K562 (cell line): ENCODE measurements around the gene MEIS2. TPM values are rescaled to one million over a fixed set of nuclear protein-coding genes. Genes with fewer than 3 reads are reported as not detected.

ENCODE experiments used
- ATAC-seq: fragments of 200-7000 bp; cut with Tn5 transposase; 3 replicates; pipeline ENCODE4 v1.9.1; 2020; ENCODE audit warnings: moderate library complexity
- BruUV-seq: library from RNA; stranded (reverse); fragments of 400-500 nt; replicated peaks from 2 replicates; lab custom pipeline; 2021; lab: Mats Ljungman, UMichigan
- CTCF ChIA-PET: fragments of 300-600 bp; formaldehyde crosslinking; extraction: SDS; loops from one replicate; lab custom pipeline; 2021; ENCODE audit warnings: low intra/inter-chr PET ratio; lab: Yijun Ruan, JAX
- POLR2A ChIA-PET: fragments of 300-600, 350-650 bp; sonication (Branson Sonifier 250); formaldehyde crosslinking; extraction: SDS; loops from one replicate; lab custom pipeline; 2021; ENCODE audit warnings: antibody characterized with exemption, inconsistent platforms; lab: Yijun Ruan, JAX
- DNase-seq, 4 experiments: peaks; one replicate each; pipeline versions ENCODE4 v3.0.0 to v3.0.0-alpha.2; 2011 to 2018; ENCODE audit warnings: low spot score in 3 of 4, mixed read lengths in 3 of 4; ENCODE audit errors: extremely low read depth in 1 of 4
- FAIRE-seq: peaks from 2 replicates; lab custom pipeline; 2011; peaks lifted over from hg19 to GRCh38; lab: Jason Lieb, UNC
- H2AFZ ChIP-seq: 2 replicates; pipeline ENCODE4 v1.6.0; 2011; ENCODE audit warnings: low read depth, low read length, control low read depth, inconsistent platforms
- H3K27ac ChIP-seq: fragments of 200-600 bp; 3 replicates; pipeline ENCODE4 v1.8.0; 2011; ENCODE audit warnings: low read depth, mild to moderate bottlenecking, control low read depth, inconsistent platforms, low read length, moderate library complexity, mixed read lengths; ENCODE audit errors: extremely low read depth
- H3K27me3 ChIP-seq, 2 experiments: fragments of 300-600 bp in 1 of 2; 2 replicates in 1 of 2; 3 replicates in 1 of 2; pipeline versions ENCODE4 v1.6.0 to v1.8.0; 2011; ENCODE audit warnings: inconsistent platforms in 2 of 2, low read length in 2 of 2, mild to moderate bottlenecking in 1 of 2, mixed read lengths in 1 of 2, moderate library complexity in 1 of 2; ENCODE audit not compliant: control insufficient read depth in 2 of 2, insufficient read depth in 2 of 2
- H3K36me3 ChIP-seq: fragments of 300-600 bp; 3 replicates; pipeline ENCODE4 v1.8.0; 2011; ENCODE audit warnings: mild to moderate bottlenecking, low read length, inconsistent platforms; ENCODE audit not compliant: control insufficient read depth, insufficient read depth
- H3K4me1 ChIP-seq, 2 experiments: fragments of 200-600 bp in 1 of 2; replicated peaks in 1 of 2; 2 replicates in 1 of 2; 3 replicates in 1 of 2; pipeline versions ENCODE4 v1.5.1 to v1.8.0; 2011; ENCODE audit warnings: inconsistent platforms in 2 of 2, low read length in 2 of 2, mild to moderate bottlenecking in 1 of 2, mixed read lengths in 1 of 2, moderate library complexity in 1 of 2; ENCODE audit not compliant: control insufficient read depth in 2 of 2, insufficient read depth in 2 of 2
- H3K4me2 ChIP-seq: 2 replicates; pipeline ENCODE4 v1.6.1; 2011; ENCODE audit warnings: low read length, control low read depth, inconsistent platforms, mixed read lengths; ENCODE audit not compliant: insufficient read depth
- H3K4me3 ChIP-seq: fragments of 200-600 bp; sonication (generic), shearing (Covaris generic); 2 replicates; pipeline ENCODE4 v1.5.1; 2016; ENCODE audit warnings: control low read depth, inconsistent platforms
- H3K79me2 ChIP-seq: fragments of 200-600 bp; 3 replicates; pipeline ENCODE4 v1.8.0; 2011; ENCODE audit warnings: low read length, inconsistent platforms; ENCODE audit not compliant: control insufficient read depth, insufficient read depth
- H3K9ac ChIP-seq, 2 experiments: 2 replicates each; pipeline versions ENCODE4 v1.6.0 to v1.6.1; 2011; ENCODE audit warnings: low read depth in 2 of 2, low read length in 2 of 2, control low read depth in 1 of 2, inconsistent platforms in 1 of 2, mild to moderate bottlenecking in 1 of 2, mixed read lengths in 1 of 2; ENCODE audit not compliant: insufficient read depth in 1 of 2
- H3K9me1 ChIP-seq: one replicate; pipeline ENCODE4 v1.6.0; 2011; ENCODE audit warnings: inconsistent platforms, mild to moderate bottlenecking, low read length, moderate library complexity; ENCODE audit not compliant: control insufficient read depth, insufficient read depth
- H3K9me3 ChIP-seq: replicated peaks from 2 replicates; pipeline ENCODE4 v1.5.1; 2011; ENCODE audit warnings: low read depth, low read length, inconsistent platforms; ENCODE audit not compliant: control insufficient read depth, insufficient read depth
- H4K20me1 ChIP-seq: replicated peaks from 2 replicates; pipeline ENCODE4 v1.6.1; 2011; ENCODE audit warnings: low read length, inconsistent platforms, mixed read lengths; ENCODE audit not compliant: control insufficient read depth, insufficient read depth
- IFI16 ChIP-seq: fragments of 250-450 bp; sonication (Bioruptor Pico); IDR thresholded peaks from 2 replicates; pipeline ENCODE4 v2.1.2; 2022; ENCODE audit warnings: mild to moderate bottlenecking, inconsistent platforms
- MECOM ChIP-seq: fragments of 250-450 bp; sonication (Bioruptor Pico); IDR thresholded peaks from 2 replicates; pipeline ENCODE4 v1.8.0; 2022; ENCODE audit warnings: inconsistent platforms
- RCOR1 ChIP-seq, 2 experiments: IDR thresholded peaks; 2 replicates each; pipeline ENCODE4 v1.6.1; 2012; ENCODE audit warnings: low read depth in 2 of 2, low read length in 2 of 2, borderline replicate concordance in 1 of 2, improper control_type of control experiment in 1 of 2
- SFPQ ChIP-seq: fragments of 200-400 bp; formaldehyde crosslinking; IDR thresholded peaks from 2 replicates; pipeline ENCODE4 v1.6.1; 2017; ENCODE audit warnings: mild to moderate bottlenecking, low read depth, low read length, moderate library complexity
- TCF7 ChIP-seq: sonication (generic); IDR thresholded peaks from 2 replicates; pipeline ENCODE4 v1.6.1; 2016; ENCODE audit warnings: antibody characterized with exemption, borderline replicate concordance
- ZBTB7A ChIP-seq: IDR thresholded peaks from 2 replicates; pipeline ENCODE4 v1.6.1; 2011; ENCODE audit warnings: low read depth, mild to moderate bottlenecking, low read length, moderate library complexity, borderline replicate concordance; ENCODE audit not compliant: control insufficient read depth
- ZNF830 ChIP-seq: fragments of 250-450 bp; sonication (Bioruptor Pico); IDR thresholded peaks from 2 replicates; pipeline ENCODE4 v1.5.0; 2021; ENCODE audit warnings: mild to moderate bottlenecking
- WGBS: fragments of 100-300 bp; shearing (Covaris generic); methylation state at CpG from one replicate; pipeline ENCODE4 v1.1.6; 2016; ENCODE audit warnings: low coverage, mixed read lengths; ENCODE audit not compliant: insufficient coverage; ENCODE audit errors: missing lambda C conversion rate; 5-methylcytosine and 5-hydroxymethylcytosine counted together
- in situ Hi-C: fragments of 300-500 bp; cut with MboI; formaldehyde crosslinking; loops from 4 replicates; pipeline ENCODE4 v1.15.0; 2018; ENCODE audit warnings: inconsistent platforms, mixed read lengths
- intact Hi-C: fragments of 100-400 bp; cut with micrococcal nuclease; formaldehyde crosslinking; loops from 2 replicates; pipeline ENCODE4 v1.14.2; 2022
- polyA plus RNA-seq, 8 experiments: library from polyadenylated mRNA; depleted of rRNA in 4 of 8; stranded (reverse) in 5 of 8; unstranded in 3 of 8; fragments of >200 nt; fragmentation: Nextera tagmentation in 2 of 8; fragmentation: Illumina TruSeq in 1 of 8; extraction: Ambion mirVana in 2 of 8; extraction: Trizol in 1 of 8; gene quantifications; 2 replicates each; pipeline versions ENCODE4 v1.2.1 to v1.2.3, GENCODE V29; 2011 to 2014; ENCODE audit warnings: inconsistent platforms in 1 of 8, missing spikeins in 1 of 8
- total RNA-seq, 7 experiments: library from RNA; depleted of rRNA in 6 of 7; stranded (reverse); fragments of >200 nt in 6 of 7; fragmentation: Illumina TruSeq in 2 of 7; extraction: Trizol in 2 of 7; gene quantifications; 2 replicates each; pipeline versions ENCODE4 v1.2.1 to v1.2.3, GENCODE V29; 2011 to 2021; ENCODE audit warnings: low replicate concordance in 1 of 7

MEIS2 gene
- total and polyA plus RNA-seq, 9 of the 15 experiments (the other 6 are each of a cell fraction or from before 2014, with no cell fraction given): 7.5 to 64.2 (median 22.3) TPM

- intact Hi-C loops: no loop called here
- no peak overlapping the region for H3K4me2 ChIP-seq
- H3K9ac ChIP-seq: no peak overlapping the region
- H3K9me1 ChIP-seq: no peaks in the 10 kb centered on the region
- TF ChIP-seq IFI16 (CRISPR knock-in tag): no peak
- no peak for TF ChIP-seq MECOM (CRISPR knock-in tag)
- TF ChIP-seq ZBTB7A: no peak
- TF ChIP-seq RCOR1 (IDR thresholded peaks at IDR 0.05; ENCODE audit: borderline replicate concordance in 1 of 2, low read depth in 2 of 2, low read length in 2 of 2): no peak
- no peak for TF ChIP-seq SFPQ
- TF ChIP-seq ZNF830 (CRISPR knock-in tag): no peak
- TF ChIP-seq TCF7: no peak
- in situ Hi-C loops: loop anchor here (25.0 kb wide), 1 partner anchor 1584 kb away; the partner anchor contains the start of gene DPH6
- DNase-seq (no peak), FAIRE-seq (no peak), ATAC-seq (no peak)
- H3K27me3 ChIP-seq: no peaks in the 10 kb centered on the region
- WGBS: 18% methylated on average over 1 of the region's 1 CpG
- H3K4me1 ChIP-seq: no peaks in the 10 kb centered on the region
- no peaks in the 10 kb centered on the region for H3K36me3 ChIP-seq
- H3K79me2 ChIP-seq: no peaks in the 10 kb centered on the region
- POLR2A ChIA-PET: interaction anchor here (0.7 to 2.1 kb wide), 2 partner anchors 8 to 331 kb away, joined by 3 to 6 read pairs; no protein-coding TSS in a partner anchor
- no TSS peak for BruUV-seq
- CTCF ChIA-PET: no interaction called here
- no peak overlapping the region for H3K27ac ChIP-seq
- no peaks in the 10 kb centered on the region for H3K9me3 ChIP-seq
- H2AFZ ChIP-seq: no peak overlapping the region
- no peak overlapping the region for H3K4me3 ChIP-seq
- H4K20me1 ChIP-seq: no peaks in the 10 kb centered on the region
Observed at GRCh38 chr15:37121492-37121891, 21.1 kb upstream of the MEIS2 start.
